Amniotic stem cell (primary cell): ENCODE measurements around the gene IRS1.
"Not testable (repeated sequence)": the region's sequence is repeated elsewhere in the genome, so short reads cannot be mapped to it uniquely, and the experiment has no call there.

Experiments used
- DNase-seq: peaks from one replicate; lab custom pipeline; 2025; lab: John Stamatoyannopoulos, UW

IRS1 gene, protein sequence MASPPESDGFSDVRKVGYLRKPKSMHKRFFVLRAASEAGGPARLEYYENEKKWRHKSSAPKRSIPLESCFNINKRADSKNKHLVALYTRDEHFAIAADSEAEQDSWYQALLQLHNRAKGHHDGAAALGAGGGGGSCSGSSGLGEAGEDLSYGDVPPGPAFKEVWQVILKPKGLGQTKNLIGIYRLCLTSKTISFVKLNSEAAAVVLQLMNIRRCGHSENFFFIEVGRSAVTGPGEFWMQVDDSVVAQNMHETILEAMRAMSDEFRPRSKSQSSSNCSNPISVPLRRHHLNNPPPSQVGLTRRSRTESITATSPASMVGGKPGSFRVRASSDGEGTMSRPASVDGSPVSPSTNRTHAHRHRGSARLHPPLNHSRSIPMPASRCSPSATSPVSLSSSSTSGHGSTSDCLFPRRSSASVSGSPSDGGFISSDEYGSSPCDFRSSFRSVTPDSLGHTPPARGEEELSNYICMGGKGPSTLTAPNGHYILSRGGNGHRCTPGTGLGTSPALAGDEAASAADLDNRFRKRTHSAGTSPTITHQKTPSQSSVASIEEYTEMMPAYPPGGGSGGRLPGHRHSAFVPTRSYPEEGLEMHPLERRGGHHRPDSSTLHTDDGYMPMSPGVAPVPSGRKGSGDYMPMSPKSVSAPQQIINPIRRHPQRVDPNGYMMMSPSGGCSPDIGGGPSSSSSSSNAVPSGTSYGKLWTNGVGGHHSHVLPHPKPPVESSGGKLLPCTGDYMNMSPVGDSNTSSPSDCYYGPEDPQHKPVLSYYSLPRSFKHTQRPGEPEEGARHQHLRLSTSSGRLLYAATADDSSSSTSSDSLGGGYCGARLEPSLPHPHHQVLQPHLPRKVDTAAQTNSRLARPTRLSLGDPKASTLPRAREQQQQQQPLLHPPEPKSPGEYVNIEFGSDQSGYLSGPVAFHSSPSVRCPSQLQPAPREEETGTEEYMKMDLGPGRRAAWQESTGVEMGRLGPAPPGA (N-terminal part only)

DNA sequence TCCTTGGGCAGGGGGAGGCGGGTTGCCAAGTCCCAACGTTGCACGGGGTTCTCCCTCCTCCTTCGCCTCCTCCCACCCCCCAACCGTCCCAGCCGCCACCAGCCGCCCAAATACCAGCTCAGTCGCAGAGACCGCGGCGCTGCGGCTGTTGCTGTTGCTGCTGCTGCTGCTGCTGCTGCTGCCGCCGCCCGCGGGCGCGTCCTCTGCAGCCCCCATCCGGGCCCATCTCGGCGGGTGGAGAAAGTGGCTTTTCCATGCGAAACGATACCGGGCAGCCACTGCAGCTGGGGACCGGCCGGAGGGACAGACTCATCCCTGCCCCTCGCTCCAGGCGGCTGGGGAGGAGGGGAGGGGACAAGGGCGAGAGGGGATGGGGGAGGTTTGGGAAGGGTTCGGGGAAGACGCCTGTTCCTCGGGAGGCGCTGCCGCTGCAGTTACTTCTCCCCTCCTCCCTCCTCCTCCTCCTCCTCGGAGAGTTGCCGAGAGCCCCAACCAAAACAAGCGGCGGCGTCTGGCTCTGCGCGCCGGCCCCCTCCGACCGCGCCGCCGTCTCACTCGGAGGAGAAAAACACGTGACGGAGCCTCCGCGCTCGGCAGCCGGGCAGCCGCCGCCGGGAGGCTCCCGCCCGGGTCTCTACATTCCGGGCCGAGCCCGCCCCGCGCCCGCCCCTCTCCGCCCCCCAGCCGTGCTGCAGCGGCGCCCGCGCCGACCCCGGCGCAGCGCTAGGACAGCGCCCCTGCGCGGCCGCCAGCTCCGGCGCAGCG is at the start of gene IRS1:
Gene IRS1, minus strand, starts transcription at position 610 of the 765 bp plus-strand sequence. CDS start 1,082 bp downstream, outside the sequence.
- peak; percentile 60 for DNase-seq

DNA sequence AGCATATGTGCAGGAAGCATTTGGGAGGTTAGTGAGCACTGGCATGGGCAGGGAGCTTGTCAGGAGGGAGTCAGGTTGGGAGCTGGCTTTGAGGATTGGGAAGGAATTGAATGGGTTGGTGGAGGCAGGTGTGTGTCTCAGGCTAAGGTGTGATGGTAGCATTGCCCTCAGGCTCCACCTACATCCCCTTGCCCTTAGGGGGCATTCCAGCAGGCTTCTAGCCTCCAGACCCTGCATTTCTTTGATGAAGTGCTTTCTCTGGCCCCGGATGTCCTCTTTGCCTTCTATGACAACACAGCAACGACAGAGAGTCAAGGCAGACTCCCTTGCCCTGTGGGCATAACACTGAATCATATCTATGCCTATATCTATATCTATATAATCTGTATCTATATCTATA is 49.7 kb upstream of the IRS1 start:
- DNase-seq = no peak

DNA sequence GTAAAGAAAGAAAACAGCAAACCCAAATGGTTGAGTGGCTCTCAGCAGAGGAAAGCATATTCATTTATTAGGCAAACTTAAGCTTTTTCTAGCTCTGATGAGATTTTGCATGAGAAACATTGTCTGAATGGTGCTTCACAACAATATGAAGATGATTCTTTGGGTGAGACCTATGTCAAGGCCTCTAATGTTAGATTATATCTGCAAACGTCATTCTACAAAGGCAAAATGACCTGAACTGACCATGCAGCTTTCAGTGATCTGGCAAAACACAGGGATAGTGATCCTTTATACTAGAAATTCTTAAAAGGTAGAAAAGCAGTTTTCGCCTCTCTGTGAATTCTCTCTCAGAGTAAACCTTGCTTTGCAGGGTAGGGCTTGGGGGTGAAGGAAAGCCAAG is 47.9 kb upstream of the IRS1 start:
- DNase-seq = no peak

DNA sequence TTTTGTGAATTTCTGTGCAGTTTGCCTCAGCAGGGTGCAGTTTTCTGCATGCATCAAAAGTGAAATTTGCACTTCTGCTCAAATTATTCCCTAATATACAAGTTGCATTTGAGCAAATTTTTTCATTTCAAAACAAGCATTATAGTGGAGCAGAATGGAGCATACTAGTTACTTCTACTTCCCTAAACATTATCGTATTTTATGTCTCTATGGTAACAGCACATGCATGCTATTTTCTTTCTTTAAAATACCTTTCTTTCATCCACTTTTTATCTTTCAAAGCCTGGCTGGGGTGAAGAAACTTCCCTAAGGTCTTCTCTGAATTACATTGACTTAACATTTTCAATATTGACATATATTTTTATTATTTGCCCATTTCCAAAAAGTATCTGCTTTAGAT is 47.5 kb upstream of the IRS1 start:
- no peak for DNase-seq

DNA sequence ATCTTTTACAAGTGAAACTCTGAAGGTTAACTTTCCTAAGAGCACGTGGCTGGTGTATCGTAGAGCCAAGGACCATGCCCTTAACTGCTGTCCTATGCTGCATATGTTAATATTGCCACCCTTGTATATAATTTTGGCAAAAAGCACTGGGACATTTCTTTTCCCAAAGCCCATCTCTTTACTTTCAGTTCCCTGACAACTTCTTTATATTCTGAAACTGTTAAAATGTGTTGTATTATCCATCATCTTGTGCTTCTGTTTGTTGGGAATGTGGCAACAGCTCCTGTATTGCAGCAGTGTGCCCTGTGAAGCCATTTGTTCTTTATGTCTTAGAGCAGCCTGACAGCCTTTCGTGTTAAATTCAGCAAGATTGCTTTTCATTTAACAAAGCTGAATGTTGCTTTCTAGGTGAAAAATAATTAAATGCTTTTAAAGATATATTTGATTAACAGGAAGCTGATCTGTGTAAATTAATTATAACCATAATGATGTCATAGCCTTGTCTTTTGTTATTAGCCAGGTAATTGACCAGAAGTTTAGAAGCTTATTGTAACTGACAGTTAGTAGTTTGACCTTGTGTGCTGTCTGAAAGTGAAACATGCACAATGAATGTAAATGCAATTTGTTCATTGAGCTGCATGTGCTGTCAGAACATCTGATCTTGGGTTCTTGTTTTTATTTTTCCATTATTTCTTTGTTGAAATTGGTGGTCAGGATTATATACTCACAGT is 45.9 kb upstream of the IRS1 start:
- DNase-seq = no peak

DNA sequence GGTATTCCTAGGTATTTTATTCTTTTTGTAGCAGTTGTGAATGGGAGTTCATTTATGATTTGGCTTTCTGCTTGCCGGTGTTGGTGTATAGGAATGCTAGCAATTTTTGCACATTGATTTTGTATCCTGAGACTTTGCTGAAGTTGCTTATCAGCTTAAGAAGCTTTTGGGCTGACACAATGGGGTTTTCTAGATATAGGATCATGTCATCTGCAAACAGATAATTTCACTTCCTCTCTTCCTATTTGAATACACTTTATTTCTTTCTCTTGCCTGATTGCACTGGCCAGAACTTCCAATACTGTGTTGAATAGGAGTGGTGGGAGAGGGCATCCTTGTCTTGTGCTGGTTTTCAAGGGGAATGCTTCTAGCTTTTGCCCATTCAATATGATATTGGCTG is 43.4 kb upstream of the IRS1 start:
- DNase-seq = not testable (repeated sequence)

DNA sequence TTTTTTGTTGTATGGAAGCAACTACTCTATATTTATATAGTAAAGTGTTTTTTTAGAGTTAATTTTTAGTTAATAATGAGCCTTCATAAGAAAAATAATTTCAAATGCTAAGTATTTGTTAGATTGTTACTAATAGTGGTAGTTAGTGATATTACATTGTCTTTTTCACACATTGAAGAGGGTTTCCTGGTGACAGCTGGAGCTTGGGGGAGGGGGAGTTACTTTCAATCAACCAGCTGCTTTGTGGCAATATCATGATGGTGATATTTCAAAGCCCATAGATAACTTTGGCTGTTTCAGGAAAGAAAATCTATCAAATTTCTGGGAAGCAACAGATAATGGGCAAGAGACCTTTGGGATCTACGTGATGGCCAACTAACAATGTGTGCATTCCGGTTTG is 40.3 kb upstream of the IRS1 start:
- no peak for DNase-seq

DNA sequence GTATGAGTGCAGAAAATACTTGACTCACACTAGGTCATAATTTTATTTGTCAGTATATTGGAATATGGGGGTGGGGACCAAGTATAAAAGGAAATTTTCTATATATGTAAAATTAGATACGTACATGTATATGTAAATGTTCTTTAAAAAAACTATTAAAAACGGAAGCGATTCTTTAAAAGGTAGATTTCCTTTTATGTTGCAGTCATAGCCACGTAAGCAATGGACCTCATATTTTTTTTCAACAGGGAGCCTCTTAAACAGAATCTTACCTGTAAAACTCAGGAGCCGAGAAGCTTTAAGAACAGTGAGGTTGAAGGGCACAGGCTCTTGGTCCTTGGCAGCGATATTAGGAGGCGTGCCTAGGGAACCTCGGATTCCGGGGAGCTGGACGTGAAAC is 39.5 kb upstream of the IRS1 start:
- no peak for DNase-seq

DNA sequence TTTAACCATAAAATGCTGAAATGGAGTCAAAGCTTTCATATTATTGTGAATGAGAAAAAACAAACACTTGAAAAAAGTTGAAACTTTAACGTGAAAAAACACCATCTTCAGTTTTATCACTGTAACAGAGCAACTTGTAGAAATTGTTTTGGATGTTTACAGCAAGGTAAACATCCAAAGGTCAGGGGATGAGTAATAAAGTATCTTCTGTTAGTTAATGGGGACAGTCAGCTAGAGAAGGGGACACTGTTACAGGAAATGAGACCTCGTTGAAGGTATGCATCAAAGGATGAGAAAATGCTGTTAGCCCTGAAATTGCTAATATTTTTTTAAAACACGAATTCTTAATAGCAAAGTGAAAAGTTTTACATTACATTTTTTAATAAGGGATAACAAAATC is 39.1 kb upstream of the IRS1 start:
- DNase-seq = no peak

DNA sequence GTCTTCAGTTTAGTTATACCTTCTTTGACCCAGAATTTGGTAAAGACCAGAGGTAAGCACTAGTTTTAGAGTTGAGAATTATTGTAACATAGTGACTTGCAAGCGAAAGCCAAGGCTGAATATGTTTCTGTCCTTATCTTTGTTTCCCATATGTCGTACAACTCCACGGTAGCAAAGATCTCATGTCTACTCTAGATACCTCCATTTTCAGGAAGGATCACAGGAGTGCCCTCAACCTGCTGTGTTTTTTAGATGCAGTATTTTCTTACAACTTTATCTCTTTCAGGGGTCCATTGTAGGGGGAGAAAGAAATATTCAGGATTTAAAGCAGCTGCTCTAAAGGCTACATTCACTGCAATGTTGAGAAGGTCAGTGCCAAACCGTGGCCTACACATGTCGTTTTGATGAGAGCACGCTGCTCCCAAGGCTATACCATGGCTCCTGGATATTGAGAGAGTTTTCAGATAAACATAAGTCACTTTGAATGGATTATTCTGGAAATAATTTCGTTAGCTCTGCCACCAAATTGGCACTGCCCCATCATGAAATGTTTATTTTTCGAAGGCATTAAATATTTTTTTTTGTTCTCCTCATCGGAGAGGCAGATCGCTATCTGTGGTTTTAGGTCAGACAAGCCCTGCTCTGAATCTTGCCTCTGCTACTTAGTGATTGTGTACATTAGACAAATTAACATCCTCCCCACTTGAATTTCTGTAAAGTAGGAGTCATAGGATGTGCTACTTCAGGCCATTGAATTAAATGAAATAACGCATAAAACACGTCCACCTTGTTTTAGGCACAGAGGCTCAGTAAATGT is 38.4 kb upstream of the IRS1 start:
- DNase-seq = no peak

DNA sequence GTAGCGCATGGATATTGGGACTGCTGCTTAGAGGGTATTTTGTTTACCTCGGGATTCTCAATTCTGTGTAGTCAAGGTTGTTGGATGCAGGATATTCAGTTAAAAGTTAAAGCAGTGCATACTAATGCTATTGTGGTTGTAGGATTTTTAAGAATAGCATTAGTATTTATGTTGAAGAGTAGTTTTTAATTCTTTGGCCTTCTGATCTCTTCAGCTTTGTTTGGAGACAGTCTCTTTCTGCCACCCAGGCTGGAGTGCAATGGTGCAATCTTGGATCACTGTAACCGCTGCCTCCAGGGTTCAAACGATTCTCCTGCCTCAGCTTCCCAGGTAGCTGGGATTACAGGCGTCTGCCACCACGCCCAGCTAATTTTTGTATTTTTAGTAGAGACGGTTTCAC is 37.7 kb upstream of the IRS1 start:
- DNase-seq = no peak

DNA sequence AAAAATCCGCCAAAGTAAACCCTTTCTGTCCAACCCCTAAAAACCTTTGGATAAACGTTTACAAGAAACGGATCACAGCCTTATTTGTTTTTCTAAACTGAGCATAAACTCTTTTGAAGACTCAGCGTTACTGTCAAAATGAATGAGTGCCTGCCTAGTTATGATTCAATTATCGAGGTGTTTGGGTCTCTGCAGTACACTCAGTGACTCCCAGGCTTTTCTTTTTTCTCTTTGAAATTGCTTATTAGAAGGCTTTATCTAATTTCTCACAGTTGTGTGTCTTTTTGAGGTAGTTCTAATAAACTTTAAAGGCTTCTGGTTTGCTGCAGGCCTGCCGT is 36.9 kb upstream of the IRS1 start:
- DNase-seq = no peak

DNA sequence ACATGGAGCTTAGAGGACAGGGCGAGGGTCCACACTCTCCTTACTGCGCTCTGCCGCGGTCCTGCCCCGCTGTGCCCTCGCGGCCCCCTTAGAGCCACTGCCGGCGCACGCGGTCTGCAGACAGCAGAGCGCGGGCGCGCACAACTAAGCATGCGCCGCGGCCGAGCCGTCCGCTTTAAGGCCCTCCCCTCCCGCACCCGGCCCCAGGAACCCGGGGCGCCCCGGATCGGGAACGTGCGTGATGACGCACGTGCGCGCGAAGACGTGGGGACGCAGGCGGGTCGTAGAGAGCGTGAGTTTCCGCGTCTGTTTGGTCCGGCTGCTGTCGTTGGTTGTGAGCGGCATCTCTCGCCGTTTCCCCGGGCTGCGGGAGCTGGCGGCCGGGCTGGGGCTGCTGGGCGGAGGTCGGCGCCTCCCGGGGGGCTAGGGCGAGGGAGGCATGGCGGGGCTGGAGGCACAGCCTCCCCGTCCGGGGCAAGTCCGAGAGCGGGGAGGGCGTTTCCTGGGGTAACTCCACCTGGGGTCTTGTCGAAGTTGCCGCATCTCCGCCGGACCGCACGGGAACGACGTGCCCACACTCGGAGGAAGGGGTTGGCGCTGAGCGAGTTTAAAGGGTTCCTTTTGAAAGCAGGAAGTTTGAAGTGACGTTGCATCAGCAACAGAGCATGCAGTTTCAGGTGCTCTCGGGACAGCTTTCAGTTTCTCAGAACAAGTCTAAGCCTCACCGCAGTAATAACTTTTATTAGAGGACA is 36.4 kb upstream of the IRS1 start, which contains the start of gene RHBDD1:
Gene RHBDD1, plus strand, starts transcription at position 259 of the 752 bp plus-strand sequence. CDS start 28,640 bp downstream, outside the sequence.
- peak; percentile 81 for DNase-seq

DNA sequence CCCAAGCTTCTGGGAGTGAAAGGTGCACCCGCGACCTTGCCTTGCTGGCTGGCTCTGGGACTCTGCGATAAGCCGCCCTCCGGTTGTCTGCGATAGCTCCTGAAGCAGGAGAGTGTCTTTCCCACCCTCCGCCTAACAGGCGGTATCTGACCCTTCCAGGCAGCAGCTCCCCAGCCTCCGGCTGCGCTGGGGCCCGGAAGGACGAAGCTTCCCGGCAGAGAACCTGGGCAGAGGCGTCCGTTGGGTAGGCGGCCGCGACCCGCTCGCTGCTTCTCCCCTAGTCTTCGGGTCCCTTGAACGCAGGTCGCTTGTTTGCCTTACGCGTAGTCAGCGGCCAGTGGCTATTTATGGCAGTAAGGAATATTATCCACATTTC is 35.8 kb upstream of the IRS1 start:
- no peak for DNase-seq

DNA sequence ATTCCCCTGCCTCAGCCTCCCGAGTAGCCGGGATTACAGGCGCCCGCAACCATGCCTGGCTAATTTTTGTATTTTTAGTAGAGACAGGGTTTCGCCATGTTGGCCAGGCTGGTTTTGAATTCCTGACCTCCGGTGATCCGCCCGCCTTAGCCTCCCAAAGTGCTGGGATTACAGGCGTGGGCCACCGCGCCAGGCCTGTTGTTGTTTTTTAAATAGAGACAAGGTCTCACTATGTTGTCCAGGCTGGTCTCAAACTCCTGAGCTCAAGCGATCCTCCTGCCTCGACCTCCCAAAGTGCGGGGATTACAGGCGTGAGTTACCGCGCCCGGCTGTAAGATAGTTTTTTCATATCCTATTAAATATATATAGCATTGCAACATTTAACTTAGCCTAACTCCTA is 35.3 kb upstream of the IRS1 start:
- DNase-seq = not testable (repeated sequence)

DNA sequence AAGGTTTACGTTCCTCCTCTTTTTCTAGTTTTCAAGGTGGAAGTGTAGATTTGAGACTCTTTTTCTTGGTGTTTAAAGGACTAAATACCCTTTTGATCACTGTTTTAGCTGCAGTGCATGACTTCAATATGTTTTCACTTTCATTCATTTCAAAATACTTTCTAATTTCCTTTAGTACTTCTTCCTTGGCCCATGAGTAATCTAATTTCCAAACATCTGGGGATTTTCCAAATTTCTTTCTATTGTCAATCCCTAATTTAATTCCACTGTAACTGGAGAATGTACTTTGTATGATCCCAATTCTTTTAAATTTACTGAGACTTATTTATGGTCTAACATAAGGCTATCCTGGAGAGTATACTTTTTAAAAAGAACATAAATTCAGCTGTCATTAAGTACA is 32.4 kb upstream of the IRS1 start:
- DNase-seq = no peak

DNA sequence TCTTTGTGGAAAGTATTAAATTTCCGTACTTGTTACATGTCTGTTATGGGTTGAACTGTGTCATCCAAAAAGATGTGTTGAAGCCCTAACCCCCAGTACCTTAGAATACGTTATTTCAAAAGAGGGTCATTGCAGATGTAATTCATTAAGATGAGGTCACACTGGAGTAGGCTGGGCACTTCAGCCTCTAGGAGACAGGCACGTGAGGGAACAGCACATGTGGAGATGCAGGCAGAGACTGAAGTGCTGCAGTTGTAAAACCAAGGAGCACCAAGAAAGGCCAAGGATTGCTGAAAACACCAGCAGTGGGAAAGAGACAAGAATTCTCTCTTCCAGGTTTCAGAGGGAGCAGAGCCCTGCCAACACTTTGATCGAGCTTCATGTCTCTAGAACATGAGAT is 31.6 kb upstream of the IRS1 start:
- no peak for DNase-seq

DNA sequence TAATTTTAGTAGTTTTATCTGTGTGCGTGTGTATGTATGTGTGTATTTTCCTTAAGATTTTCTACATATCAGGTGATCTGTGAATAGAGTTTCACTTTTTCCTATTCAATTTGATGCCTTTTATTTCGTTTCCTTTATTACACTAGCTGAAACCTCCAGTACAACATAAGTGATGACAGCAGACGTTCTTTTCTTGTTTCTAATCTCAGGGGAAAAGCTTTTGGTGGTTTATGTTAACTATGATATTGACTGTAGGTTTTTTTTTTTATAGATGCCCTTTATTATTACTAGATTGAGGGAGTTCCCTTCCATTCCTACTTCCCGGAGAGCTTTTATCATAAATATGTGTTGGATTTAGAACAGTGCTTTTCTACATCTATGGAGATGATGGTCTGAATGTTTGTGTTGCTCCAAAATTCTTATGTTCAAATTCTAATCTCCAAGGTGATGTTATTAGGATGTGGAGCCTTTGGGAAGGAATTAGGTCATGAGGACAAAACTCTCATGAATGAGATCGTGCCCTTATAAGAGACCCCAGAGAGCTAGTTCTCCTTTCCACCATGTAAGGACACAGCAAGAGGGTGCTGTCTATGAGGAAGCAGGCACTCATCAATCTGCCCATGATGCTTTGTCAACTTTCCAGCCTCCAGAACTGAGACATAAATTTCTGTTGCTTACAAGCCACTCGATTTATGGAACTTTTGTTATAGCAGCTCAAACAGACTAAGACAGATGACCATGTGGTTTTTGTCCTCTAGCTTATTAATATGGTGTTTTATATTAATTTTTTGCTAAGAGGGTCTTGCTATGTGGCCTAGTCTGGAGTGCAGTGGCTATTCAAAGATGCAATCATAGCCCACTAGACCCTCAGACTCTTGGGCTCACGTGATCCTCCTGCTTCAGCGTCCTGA is 30.4 kb upstream of the IRS1 start:
- no peak for DNase-seq

DNA sequence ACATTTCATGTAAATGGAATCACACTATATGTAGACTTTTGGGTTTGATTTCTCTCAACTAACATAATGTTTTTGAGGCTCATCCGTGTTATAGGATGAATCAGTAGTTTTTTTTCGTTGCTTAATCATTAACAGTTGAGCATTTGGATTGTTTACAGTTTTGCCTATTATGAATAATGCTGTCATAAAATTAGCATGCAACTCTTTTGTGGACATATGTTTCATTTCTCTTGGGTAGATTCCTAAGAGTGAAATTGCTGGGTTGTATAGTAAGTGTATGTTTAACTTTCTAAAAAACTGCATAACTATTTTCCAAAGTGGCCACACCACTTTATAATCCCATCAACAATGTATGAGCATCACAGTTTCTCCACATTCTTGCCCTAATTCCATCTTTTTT is 28.6 kb upstream of the IRS1 start:
- DNase-seq = no peak
